Measurements from ENCODE around the gene PSMD13.

PSMD13 gene

GRCh38 chr11:270451-271318 lies 33.9 kb downstream of the PSMD13 start:
- no peak for DNase-seq (ENCODE audit: low read depth in 4 of 4, low spot score in 1 of 4)

DNA sequence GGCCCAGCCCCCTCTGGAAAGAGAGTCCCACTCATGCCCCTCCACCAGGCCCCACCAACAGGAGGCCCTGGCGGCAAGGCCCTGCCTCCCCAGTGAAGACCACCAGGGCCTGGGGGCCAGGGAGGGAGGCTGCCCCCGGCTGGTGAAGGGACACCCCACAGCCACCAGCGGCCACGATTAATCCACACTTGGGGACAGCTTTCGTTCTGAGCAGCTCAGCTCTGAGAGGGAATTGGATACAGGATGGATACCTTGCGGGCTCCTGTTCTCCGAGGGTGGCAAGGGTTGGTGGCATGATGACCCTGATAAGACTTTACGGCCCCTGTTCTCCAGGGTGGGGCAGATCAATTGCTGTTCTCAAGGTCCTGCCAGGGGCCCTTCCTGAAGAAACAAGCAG lies 34.5 kb downstream of the PSMD13 start:
- no peak for DNase-seq (ENCODE audit: low read depth in 4 of 4, low spot score in 1 of 4)

DNA sequence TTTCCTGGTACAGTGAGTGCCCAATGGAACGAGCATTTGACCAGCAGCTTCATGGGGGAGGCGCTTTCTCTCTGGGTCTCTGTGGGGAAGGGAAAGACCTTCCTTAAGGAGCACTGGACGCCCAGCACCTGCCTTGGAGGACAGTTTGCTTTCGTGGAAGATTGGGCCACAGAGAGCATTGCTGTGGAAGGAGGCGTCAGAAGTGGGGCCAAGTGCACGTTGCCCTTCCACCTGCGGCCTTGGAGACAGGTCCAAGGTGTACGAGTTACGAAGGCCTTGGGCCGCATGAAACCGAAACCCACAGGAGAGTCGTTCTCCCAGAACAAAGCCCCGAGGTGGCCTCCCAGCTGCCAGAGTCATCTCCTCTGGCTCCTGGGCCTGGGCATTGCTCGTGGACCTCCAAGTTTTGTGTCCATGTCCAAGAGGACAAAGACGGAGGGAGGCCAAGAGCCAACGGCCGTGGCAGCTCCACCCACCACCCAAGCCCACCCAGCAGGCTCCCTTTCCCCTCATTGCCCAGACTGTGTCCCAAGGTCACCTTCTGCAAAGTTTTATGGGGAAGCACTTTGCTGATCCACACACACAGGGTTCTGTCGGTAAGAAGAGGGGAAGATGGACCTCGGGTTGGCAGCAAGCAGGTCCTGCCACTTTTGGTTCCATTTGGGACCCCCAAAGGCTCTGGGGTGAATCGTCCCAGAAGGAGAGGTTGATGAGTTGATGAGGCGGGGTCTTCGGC lies 35.6 kb downstream of the PSMD13 start:
- no peak for DNase-seq (ENCODE audit: low read depth in 4 of 4, low spot score in 1 of 4)

- DNase-seq (ENCODE audit: low read depth in 4 of 4, low spot score in 1 of 4), result no peak
These were observed 36.1 kb downstream of the PSMD13 start for GRCh38 chr11:272931-273198.

GRCh38 chr11:276219-276618 lies 39.4 kb downstream of the PSMD13 start:
- no peak for DNase-seq (ENCODE audit: low read depth in 4 of 4, low spot score in 1 of 4)

GRCh38 chr11:278001-278951 lies 41.5 kb downstream of the PSMD13 start, which contains the start of gene NLRP6:
Gene NLRP6 (plus strand): TSS chr11:278407. CDS start chr11:278570, 163 bp downstream.
- DNase-seq (ENCODE audit: low read depth in 4 of 4, low spot score in 1 of 4), result no peak

- no peak for DNase-seq (ENCODE audit: low read depth in 4 of 4, low spot score in 1 of 4)
These were observed 42.5 kb downstream of the PSMD13 start for GRCh38 chr11:279040-279965.

GRCh38 chr11:279966-280705 lies 43.4 kb downstream of the PSMD13 start:
- no peak for DNase-seq (ENCODE audit: low read depth in 4 of 4, low spot score in 1 of 4)

DNA sequence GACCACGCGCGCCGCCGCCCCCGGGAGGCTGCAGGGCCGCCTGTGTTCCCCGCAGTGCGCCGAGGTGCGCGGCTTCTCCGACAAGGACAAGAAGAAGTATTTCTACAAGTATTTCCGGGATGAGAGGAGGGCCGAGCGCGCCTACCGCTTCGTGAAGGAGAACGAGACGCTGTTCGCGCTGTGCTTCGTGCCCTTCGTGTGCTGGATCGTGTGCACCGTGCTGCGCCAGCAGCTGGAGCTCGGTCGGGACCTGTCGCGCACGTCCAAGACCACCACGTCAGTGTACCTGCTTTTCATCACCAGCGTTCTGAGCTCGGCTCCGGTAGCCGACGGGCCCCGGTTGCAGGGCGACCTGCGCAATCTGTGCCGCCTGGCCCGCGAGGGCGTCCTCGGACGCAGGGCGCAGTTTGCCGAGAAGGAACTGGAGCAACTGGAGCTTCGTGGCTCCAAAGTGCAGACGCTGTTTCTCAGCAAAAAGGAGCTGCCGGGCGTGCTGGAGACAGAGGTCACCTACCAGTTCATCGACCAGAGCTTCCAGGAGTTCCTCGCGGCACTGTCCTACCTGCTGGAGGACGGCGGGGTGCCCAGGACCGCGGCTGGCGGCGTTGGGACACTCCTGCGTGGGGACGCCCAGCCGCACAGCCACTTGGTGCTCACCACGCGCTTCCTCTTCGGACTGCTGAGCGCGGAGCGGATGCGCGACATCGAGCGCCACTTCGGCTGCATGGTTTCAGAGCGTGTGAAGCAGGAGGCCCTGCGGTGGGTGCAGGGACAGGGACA lies 44.1 kb downstream of the PSMD13 start:
- DNase-seq (ENCODE audit: low read depth in 4 of 4, low spot score in 1 of 4), result no peak

DNA sequence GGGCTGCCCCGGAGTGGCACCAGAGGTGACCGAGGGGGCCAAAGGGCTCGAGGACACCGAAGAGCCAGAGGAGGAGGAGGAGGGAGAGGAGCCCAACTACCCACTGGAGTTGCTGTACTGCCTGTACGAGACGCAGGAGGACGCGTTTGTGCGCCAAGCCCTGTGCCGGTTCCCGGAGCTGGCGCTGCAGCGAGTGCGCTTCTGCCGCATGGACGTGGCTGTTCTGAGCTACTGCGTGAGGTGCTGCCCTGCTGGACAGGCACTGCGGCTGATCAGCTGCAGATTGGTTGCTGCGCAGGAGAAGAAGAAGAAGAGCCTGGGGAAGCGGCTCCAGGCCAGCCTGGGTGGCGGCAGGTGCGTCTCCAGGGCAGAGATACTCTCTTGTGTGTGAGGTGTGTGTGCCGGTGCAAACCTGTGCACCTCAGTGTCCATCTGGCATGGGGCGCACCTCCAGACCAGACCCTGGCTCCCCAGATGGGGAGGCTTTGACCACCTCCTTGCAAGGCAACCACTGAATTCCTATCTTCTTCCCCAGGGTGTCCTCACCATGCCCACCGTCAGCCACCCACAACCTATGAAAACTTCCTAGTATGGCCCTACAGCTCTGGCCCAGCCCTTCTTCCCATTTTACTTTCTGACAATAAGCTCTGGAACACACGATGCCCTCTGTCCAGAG lies 44.8 kb downstream of the PSMD13 start:
- no peak for DNase-seq (ENCODE audit: low read depth in 4 of 4, low spot score in 1 of 4)

- no peak for DNase-seq (ENCODE audit: low read depth in 4 of 4, low spot score in 1 of 4)
These were observed 45.4 kb downstream of the PSMD13 start for GRCh38 chr11:282171-282570.

DNA sequence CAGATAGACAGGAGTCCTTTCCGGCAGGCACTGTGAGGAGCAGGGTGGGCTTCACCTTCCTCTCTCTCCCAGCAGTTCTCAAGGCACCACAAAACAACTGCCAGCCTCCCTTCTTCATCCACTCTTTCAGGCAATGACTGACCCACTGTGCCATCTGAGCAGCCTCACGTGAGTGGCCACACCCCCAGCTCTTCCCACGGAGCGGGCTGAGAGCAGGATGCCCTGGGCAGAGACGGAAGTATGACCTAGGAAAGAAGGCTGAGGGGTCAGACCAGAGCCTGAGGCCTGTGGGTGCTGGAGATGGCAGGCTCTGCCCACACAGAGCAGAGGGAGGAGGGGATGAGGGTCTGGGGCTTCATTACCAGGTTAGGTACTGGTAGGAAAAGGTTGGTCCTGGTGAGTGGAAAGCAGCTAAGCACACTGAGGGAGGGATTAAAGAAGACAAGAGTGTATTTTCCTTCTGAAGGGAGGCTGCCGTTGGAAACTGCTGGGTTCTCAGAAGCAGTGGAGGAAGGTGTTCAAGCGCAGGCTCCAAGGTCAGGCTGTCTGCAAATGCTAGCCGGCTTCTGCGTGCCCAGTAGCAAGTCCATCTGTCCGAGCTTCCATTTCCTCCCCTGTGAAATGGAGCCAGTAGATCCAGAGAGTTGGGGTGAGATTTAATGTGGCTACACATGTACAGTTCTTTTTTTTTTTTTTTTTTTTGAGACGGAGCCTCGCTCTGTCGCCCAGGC lies 46.0 kb downstream of the PSMD13 start:
- no peak for DNase-seq (ENCODE audit: low read depth in 4 of 4, low spot score in 1 of 4)

DNA sequence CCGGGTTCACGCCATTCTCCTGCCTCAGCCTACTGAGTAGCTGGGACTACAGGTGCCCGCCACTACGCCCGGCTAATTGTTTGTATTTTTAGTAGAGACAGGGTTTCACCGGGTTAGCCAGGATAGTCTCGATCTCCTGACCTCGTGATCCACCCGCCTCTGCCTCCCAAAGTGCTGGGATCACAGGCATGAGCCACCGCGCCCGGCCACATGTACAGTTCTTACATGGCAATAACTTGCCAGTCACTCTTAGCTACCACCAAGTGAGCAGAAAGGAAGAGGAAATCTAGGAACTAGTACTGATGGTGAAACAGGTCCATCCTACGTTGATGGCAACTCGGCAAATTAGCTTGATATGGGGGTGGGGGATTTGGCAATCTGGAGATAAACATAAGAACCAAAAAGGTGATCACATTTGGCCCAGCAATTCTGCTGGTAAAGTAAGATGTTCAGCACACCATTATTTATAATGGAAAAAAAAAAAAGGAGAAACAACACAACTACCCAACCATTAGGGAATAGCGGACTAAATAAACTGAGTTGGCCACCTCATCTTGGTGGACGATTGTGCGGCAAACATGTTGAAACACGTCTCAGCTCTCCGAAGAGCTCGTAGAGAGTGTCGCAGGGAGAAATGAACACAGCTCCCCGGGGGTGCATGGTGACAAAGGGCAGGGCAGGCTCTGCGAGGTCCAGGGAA lies 46.8 kb downstream of the PSMD13 start:
- no peak for DNase-seq (ENCODE audit: low read depth in 4 of 4, low spot score in 1 of 4)

DNA sequence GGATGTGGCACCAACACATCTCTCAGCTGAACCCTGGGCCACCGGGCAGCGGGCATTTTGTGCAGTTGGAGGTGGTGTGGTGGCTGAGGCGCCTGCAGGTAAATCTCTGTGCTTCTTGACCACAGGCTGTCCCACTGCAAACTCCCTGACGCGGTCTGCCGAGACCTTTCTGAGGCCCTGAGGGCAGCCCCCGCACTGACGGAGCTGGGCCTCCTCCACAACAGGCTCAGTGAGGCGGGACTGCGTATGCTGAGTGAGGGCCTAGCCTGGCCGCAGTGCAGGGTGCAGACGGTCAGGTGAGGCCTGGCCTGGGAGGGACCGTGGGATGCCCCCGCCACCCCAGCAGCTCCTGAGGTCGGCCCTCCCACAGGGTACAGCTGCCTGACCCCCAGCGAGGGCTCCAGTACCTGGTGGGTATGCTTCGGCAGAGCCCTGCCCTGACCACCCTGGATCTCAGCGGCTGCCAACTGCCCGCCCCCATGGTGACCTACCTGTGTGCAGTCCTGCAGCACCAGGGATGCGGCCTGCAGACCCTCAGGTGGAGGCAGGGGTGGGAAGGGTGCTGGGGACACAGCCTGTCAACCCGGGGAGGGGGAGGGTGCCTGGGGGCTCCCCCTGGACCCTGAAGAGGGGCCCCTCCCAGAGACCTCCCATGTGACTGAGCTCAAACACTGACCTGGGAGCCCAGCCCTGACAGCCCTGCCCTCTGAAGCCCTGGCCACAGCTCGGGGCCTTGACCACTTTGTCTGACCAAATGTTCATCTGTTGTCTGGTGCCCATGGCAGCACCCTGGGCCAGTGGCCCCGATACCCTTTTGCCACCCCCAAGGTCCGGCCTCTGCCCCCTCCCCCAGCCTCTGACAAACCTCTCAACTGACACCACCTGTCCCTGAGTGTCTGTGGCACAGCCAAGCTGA lies 47.6 kb downstream of the PSMD13 start:
- no peak for DNase-seq (ENCODE audit: low read depth in 4 of 4, low spot score in 1 of 4)

GRCh38 chr11:285021-285893 lies 48.5 kb downstream of the PSMD13 start:
- DNase-seq (ENCODE audit: low read depth in 4 of 4, low spot score in 1 of 4), result no peak

Measured in stimulated activated CD4-positive, alpha-beta T cell treated with anti-CD3 and anti-CD28 coated beads, Interleukin-1b, Interleukin-23, amount 100 ng/mL, for 24 hours (primary cell).